GM18511 (cell line): Measurements from ENCODE around the gene CAMTA1.

ENCODE experiments used
- ATAC-seq: cut with Tn5 transposase; IDR thresholded peaks from one replicate; pipeline ENCODE4 v1.9.1; 2021; ENCODE audit warnings: mild to moderate bottlenecking, moderate library complexity; ENCODE audit not compliant: unreplicated experiment

The CAMTA1 gene

DNA sequence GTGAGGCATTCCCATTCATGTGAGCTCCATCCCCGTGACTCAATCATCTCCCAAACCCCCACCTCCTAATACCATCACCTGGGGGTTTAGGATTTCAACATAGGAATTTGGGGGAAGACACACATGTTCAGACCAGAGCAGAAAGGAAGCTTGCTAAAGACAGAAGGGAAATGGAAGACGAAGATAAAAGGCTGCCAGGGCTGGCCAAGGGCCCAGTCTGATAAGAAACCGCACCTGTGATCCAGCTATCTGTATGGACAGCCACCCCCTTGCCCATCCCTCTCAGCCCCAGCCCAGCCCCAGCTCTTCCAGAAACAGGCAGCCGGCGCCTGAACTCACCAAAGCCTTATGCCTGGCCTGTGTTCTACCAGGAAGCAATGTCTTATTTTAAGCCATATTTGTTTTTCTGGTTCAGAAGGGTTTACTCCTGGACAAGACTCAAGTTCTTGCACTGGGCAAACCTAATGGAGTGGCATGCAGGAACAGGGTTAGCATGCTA, 787.4 kb downstream of the CAMTA1 start:
- no peak for ATAC-seq

DNA sequence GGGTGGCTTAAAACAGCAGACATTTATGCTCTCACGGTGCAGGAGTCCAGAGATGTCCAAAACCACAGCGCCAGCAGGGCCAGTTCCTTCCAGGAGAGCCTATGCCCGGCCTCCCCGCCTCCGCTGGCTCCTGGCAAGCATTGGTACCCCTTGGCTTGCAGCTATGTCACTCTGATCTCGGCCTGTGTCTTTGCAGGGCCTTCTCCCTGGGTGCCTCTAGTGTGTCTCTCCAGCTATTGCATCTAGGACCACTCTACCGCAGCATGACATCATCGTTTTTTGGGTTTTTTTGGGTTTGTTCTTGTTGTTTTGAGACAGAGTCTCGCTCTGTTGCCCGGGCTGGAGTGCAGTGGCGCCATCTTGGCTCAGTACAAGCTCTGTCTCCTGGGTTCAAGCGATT, 788.2 kb downstream of the CAMTA1 start:
- ATAC-seq, result no peak

DNA sequence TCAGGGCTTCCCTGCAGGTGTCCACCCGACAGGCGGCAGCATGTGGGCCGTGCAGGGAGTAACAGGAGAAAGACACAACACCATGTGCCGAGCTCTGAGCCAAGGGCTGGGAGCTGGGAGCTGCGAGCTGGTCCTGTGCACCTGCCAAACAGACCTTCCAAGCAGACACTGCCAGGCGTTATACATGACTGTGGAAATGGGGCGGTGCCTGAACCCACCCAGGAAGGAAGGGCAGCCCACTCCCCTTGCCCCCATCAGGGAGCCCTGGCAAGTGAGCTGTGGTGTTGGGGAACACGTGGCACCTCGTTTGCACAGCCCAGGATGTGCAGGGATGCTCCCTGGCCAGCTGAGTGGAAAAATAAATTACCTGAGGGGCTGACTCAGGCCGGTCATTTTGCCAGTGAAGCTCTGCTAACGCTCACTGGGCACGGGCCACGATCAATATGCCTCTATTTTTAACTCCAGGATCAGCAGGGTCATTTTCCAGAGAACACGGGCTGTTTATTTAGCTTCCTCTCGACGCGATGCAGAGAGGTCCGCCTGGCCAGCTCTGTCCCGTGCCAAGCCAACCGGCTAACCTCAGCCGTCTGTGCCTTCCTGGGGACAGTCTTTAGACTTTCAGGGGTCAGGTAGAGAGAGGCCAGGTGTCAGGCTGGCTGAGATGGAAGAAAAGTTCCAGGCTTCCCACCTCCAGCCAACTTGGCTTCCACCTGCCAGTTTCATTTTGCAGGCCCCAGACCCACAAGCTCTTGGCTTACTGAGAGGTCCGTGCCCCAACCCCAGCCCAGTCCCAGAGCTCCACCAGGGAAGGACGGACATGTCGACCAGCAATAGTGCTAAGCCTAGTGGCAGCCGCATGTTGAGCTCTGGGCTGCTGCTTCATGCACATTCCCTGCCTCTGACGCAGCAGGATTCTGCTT, 789.1 kb downstream of the CAMTA1 start:
- no peak for ATAC-seq

DNA sequence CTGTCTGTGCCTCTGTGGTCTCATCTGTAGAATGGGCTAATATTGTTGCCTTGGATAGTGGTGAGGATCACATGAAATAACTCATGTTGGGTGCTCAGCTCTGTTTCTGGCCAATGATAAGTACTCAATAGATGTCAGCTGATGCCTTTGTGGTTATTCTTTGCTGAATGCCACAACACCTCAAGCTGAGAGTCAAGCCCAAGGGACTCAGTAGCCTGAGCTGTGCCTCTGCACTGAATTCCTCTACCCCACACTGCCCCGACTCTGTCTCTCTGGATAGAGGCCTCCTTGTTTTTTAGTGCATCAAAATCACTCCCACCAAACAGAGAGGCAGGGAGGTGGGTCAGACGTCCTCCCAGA, 789.8 kb downstream of the CAMTA1 start:
- no peak for ATAC-seq

DNA sequence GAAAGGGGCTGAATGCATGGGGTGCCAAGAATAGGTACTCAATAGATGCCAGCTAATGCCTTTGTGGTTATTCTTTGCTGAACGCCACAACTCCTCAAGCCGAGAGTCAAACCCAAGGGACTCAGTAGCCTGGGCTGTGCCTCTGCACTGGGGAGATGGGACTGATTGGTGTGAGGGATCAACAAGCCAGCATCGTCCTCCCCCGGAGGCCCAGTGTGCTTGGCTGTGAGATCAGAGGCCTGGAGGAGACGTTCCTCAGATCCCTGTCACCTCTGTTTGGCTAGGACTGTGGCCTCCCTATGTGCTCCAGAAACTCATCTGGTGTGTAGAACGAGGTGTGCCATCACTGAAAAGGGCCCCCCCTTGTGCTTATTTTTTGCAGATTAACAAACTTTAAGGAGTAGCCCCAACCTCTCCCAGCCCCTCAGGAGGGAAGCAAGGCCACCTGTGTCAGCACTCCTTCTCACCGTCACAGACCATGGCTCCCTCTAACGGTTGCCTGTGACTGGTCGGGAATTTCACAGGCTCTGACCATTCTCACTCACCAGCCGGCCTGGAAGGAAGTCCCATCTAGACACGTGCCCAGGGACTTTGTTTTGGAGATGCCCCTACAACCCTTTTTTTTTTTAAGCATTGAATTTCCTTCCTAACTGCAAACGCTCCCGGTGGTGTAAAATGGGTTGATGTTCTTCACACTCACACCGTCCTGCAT, 791.8 kb downstream of the CAMTA1 start:
- ATAC-seq, result no peak

DNA sequence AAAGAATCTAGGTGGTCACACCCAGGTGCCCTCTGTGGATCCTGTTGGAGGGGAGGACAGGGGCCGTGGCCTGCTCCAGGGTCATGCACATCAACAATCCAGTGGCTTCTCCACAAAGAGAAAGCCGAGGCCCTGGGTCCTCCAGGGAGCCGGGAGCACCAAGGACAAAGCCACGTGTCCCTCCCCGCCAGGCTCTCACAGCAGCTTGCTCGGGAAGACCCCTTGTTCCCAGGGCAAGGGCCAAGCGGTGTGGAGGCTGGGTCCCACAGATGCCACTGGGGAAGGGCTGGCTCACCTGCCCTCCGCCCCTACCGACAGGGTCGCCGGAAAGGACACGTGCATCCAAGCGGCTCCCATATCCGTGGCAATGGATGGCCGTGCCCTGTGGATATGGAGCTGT, 793.0 kb downstream of the CAMTA1 start:
- ATAC-seq, result no peak

DNA sequence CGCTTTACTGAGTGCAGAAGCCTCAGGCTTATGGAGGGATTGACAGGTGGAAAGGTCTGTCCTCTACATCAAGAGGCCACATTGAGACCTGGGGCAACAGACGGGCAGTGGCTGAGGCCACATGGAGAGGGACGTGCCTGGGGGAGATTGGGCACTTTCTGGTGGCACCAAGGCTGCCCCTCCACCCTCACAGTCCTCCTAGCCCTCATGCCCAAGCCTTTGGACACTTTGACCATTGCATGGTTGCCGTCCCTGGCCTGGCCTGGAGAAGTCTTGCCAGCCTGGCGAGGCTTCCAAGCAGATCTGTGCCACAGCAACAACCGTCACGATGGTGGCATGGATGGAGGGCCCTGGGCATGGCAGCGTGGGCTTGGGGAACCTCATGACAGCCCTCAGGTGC, 793.8 kb downstream of the CAMTA1 start:
- no peak for ATAC-seq

DNA sequence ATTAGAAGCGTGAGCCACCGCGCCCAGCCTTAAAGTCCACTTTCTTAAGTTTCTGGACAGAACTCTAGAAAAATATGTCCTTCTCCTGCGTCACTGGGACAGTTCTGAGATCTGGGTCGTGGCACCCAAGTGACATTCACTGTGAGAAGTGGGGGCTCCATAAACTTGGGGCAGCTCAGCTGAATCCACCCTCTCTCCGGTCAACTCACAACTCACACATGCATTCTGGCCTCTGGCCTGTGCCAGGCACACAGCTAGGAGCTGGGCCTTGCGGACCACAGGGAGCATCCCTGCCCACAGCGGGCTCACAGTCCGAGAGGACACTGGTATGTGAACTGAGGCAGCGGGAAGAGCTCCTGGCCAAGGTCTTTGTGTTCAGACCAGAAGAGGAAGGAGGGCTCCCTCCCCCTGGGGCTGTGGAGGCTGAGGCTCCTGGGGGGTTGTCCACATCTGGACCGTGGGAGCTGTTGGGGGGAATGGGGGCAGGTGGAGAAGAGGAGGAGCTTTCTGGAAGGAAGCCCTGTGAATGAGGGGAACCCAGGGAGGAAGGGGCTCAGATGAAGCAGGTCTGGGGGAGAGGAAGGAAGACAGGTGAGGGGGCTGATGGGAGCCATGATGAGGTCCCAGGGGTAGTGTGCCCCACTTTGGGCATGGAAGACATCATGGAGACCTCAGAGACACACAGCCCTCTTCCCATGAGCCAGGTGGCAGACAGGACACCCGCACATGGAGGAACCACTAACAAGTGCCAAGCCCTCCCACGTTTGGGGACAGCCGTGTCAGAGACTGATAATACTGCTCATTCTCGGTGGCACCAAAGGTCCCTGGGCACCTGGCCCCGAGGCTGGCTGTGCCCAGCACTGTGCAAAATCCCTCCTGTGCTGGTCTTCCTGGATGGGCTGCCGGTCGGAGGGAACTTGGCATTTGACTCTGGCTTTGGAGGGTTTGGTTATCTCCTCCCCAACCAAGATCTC, 794.9 kb downstream of the CAMTA1 start:
- ATAC-seq, result no peak

DNA sequence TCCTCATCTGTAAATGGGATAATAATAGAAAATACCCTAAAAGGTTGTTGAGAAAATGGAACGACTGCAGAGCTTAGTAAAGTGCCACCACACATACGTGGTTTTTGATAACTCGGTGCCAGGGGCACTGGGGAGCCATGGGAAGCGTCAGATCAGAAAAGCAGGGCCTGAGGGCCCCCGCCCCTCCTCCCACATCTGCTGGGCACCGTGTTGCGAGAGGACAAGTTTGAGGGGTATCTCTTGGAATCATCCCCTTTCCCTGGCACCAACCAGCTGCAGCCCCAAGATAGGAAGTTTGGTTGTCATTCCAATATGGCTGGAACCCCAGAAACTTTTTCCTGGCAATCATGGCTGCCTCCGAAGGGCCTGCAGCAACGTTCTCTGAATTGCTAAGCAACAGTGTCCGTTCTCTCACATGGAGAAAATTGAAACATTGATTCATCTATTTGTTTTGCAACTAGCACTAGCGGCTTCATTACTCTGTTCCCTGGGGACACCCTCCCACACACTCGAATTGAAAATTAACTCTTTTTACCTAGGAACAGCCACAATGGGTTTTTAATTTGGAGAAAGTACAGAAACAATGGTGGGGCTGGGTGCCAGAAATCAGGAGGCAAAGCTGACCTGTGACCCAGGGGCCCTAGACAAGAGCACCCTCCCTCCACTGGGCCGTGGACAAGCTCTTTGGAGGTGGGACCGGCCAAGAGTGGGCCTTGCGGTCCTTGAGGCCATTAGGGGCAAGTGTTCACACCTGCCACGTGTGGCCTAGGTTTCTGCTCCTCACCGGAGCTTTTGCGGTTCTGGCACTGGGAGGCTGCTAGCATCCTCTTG, 795.9 kb downstream of the CAMTA1 start:
- no peak for ATAC-seq

DNA sequence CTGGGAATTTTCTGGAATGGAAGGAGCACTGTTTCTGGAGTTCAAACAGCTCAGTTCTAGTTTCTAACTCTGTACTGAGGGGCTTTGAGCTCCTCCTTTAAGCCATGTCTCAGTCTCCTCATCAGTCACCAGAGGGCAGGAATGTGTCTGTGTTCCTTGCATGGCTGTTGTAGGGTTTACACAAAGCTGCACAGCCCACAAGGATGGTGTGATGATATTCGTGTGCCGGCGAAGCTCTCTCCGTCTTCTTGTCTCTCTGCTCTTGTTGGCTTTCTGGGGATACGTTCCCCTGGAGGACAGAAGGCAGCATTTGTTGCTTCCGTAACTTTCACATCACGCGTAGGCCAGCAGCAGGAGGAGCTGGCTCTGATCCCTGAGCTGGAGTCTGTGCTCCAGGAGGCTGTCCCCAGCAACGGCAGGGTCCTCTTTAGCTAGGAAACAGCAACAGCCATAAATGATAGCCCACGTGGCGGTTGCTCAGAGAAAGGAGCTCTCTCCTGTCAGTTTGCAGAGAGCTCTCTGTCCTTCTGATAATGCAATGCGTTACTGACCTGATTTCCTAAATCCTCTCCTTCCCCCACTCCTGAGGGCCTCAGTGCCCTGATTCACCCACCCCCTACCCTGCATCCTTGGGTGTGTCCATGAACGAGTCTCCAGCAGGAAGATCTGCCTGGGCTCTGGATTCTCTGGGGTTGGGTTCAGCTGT, 796.7 kb downstream of the CAMTA1 start:
- no peak for ATAC-seq

DNA sequence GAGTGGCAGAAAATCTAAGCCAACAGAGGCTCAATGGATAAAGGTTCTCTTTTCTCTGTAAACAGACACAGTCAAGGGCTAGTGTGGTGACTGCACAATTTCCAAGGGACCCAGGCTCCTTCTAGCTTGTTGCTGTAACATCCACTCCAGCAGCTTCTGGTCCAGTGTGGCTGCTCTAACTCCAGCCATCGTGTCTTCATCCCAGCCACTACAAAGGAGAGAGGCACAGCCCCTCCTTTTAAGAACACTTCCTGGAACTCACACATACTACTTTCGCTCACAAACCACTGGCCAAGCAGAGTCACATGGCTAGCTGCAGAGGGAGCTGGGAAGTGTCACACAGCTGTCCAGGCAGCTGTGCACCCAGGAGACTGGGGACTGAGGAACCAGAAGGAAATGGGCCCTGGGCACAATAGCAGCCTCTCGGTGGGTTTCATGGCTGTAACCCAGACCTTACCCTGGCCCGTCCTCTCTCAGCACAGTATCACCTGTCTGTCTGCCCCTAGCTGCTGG, 797.3 kb downstream of the CAMTA1 start:
- no peak for ATAC-seq

DNA sequence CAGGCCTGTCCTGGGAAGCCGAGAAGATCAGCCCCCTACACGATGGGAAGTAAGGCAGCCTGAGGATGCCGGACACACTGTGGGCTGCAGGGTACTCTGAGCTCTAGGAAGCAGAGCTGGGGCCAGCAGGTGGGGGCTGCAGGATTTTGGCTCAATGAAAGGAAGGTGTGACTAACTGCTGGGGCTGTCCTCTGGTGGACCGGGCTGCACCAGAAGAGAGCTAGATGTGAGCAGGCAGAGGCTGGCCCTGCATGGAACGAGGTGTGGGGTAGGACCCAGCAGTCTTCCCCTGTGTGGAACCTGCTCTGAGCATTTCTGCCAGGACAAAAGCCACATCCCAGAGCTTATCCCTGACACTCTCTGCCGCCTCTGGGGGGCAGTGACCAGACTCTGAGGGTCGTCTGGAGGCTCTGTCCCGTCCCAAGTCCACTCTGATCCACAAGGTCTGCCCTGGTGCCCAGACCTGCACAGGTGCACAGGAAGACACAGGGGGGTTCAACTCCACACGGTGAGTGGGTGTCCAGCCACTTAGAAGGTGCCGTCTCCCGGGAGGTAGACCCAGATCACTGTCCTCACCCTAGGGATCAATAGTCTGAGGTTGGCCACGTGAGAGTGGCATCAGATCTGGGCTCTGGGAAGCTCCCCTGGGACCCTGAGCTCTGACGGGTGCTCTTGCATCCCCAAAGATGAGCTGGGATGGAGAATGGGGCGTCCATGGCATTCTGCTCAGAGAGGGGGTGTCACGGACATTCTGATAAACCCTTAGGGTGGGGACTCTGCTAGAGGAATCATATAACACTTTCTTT, 798.2 kb downstream of the CAMTA1 start:
- no peak for ATAC-seq

DNA sequence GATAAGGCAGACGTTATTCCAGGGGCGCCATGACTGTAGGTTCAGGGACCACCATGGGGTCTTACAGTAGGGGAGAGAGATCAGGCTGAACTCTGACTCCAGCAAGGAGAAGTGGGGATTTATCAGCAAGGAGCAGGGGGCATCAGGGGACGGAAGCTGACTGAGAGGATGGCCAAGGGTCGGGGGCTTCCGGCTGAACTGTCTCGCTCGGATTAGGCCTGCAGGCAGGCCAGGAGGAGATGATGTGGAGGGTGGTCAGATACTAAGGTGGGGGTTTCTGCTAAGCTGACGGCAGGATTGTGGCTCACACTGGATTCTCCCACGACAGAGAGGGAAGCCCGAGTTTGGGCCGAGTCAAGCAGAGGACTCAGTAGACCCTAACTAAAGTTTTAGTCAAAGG, 798.9 kb downstream of the CAMTA1 start:
- ATAC-seq, result no peak

DNA sequence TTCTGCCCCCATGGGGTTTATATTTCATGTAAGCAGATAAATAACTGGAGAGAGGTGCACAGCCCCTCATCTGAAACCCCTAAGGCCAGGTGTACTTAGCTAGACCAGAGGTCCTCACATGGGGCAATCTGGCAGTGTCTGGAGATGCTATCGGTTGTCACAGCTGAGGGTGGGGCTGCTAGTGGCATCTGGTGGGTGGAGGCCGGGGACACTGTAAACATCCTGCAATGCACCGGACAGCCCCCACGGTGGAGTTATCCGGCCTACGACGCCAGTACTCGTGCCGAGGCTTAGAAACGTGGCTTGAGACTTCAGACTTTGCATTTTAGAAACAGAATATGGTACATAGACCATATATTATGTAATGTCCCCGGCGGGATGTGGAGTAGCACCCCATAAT, 799.4 kb downstream of the CAMTA1 start:
- ATAC-seq, result no peak

DNA sequence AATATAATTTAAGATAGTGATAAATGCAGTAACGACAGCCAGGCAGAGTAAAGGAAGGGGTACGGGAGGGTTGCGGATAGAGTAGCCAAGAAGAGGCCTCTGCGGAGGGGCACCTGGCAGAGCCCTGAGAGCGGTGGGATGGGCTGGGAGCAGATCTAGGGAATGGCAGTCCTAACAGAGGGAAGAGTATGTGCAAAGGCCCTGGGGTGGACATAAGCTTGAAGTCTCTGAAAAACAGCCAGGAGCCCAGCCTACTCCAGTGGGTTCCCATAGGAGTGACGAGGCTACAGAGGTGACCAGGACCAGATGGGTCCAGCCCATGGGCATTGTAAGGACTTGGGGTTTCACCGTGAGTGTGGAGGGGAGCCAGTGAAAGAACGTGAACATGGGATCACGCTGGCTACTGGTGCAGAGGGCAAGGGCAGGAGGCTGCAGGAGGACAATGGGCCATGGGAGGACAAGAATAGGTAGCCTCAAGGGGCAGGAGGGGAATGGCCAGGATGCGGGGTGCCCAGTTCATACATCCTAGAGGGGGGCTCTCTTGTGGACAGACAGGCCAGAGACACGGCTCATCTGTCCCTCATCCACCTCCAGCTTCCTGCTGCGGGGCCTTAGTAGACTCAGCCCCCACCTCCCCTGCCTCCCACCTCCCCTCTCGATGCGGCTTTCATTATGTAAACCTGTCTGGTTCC, 800.1 kb downstream of the CAMTA1 start:
- no peak for ATAC-seq

DNA sequence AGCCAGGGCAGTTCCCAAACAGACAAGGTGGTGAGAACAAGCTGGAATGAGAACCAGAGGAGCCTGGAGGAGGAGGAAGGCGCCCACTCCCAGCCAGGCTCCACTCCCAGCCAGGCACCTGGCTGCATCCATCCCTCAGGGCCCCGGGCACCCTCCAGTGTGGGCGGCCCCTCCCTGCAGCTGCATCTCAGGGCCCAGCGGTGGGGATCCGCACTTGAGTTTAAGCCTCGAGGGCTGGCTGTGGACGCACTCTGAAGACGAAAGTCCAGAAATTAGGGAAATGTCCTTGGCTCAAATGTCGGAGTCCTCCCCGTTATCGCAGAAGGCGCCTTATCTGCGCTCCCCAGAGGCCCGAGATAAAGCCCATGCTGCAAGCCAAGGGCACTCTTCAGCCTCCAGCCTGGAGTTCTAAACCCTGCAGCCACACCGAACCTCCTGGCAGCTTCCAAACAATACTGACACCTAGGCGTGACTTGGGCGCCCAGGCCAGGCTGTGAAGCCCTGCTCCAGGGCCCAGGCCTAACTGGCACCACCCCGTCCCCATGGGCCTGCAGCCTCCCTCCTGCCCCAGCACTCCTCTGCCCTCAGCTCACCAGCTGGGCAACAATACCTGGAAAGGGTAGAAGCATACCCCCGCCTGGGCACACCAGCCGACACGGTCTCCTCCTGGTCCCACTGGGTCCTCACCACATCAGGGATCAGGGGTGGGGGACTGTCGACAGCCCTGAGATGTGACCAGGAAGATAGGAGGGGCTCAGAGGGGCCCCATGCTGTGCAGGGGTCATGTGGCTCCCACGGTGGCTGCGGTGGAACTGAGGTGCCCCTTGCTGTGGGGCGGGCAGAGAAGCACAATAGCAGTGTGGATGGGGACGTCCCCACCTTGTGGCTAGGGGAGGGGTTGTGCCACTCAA, 801.0 kb downstream of the CAMTA1 start:
- ATAC-seq, result no peak
